Endothelial cell of umbilical vein (primary cell): ENCODE data around the gene CD200R1. TPM values are rescaled to one million over a fixed set of nuclear protein-coding genes. Genes with fewer than 3 reads are reported as not detected.

Experiments
- BruUV-seq: library from RNA; stranded (reverse); fragments of 400-500 nt; replicated peaks from 2 replicates; lab custom pipeline; 2021; lab: Mats Ljungman, UMichigan
- CTCF ChIA-PET: fragments of 300-600, 350-600 bp; sonication (Branson Sonifier 250); formaldehyde crosslinking; loops from one replicate; lab custom pipeline; 2021; ENCODE audit warnings: antibody characterized with exemption, inconsistent platforms; lab: Charles Lee
- POLR2A ChIA-PET: fragments of 300-600, 350-600 bp; sonication (Branson Sonifier 250); formaldehyde crosslinking; loops from one replicate; lab custom pipeline; 2021; ENCODE audit warnings: antibody characterized with exemption, inconsistent platforms; lab: Charles Lee
- DNase-seq: peaks from one replicate; pipeline ENCODE4 v3.0.0-alpha.2; 2011; ENCODE audit warnings: low read depth, low spot score
- FAIRE-seq: peaks from 2 replicates; lab custom pipeline; 2011; peaks lifted over from hg19 to GRCh38; lab: Jason Lieb, UNC
- H2AFZ ChIP-seq: 2 replicates; pipeline ENCODE4 v1.6.0; 2012; ENCODE audit warnings: low read depth, low read length, control low read depth, inconsistent platforms
- H3K27ac ChIP-seq: 2 replicates; pipeline ENCODE4 v1.5.1; 2011; ENCODE audit warnings: low read depth, mild to moderate bottlenecking, control low read depth, low read length, moderate library complexity; ENCODE audit not compliant: insufficient read depth
- H3K27me3 ChIP-seq, 2 experiments: 2 replicates each; pipeline versions ENCODE4 v1.6.0 to v1.6.1; 2011; ENCODE audit warnings: low read length in 2 of 2, mixed read lengths in 1 of 2; ENCODE audit not compliant: control insufficient read depth in 2 of 2, insufficient read depth in 2 of 2
- H3K36me3 ChIP-seq, 2 experiments: 2 replicates in 1 of 2; 3 replicates in 1 of 2; pipeline ENCODE4 v1.5.1; 2011; ENCODE audit warnings: low read length in 2 of 2, mild to moderate bottlenecking in 1 of 2, moderate library complexity in 1 of 2; ENCODE audit not compliant: control insufficient read depth in 2 of 2, insufficient read depth in 2 of 2; ENCODE audit errors: extremely low read depth in 1 of 2
- H3K4me1 ChIP-seq: 3 replicates; pipeline ENCODE4 v1.5.1; 2011; ENCODE audit warnings: mild to moderate bottlenecking, low read length; ENCODE audit not compliant: control insufficient read depth, insufficient read depth; ENCODE audit errors: extremely low read depth
- H3K4me2 ChIP-seq: 2 replicates; pipeline ENCODE4 v1.6.1; 2011; ENCODE audit warnings: low read length, control low read depth, mixed read lengths; ENCODE audit not compliant: insufficient read depth
- H3K4me3 ChIP-seq, 3 experiments: fragments of 200-600 bp in 1 of 3; sonication (generic), shearing (Covaris generic) in 1 of 3; replicated peaks in 1 of 3; 2 replicates each; pipeline ENCODE4 v1.5.1; 2011 to 2016; ENCODE audit warnings: control low read depth in 3 of 3, low read length in 3 of 3, mild to moderate bottlenecking in 2 of 3, inconsistent platforms in 1 of 3, low read depth in 1 of 3, moderate library complexity in 1 of 3; ENCODE audit not compliant: insufficient read depth in 1 of 3
- H3K79me2 ChIP-seq: 2 replicates; pipeline ENCODE4 v1.6.0; 2012; ENCODE audit warnings: low read length, inconsistent platforms; ENCODE audit not compliant: control insufficient read depth, insufficient read depth
- H3K9ac ChIP-seq: replicated peaks from 2 replicates; pipeline ENCODE3; 2011; ENCODE audit warnings: low read length, control low read depth; ENCODE audit not compliant: insufficient read depth; ENCODE audit errors: extremely low read depth
- H3K9me1 ChIP-seq: replicated peaks from 3 replicates; pipeline ENCODE4 v1.6.0; 2011; ENCODE audit warnings: mild to moderate bottlenecking, low read length; ENCODE audit not compliant: control insufficient read depth, insufficient read depth; ENCODE audit errors: extremely low read depth
- H3K9me3 ChIP-seq: replicated peaks from 2 replicates; pipeline ENCODE4 v1.5.1; 2012; ENCODE audit warnings: low read length, inconsistent platforms; ENCODE audit not compliant: control insufficient read depth, insufficient read depth
- H4K20me1 ChIP-seq: replicated peaks from 2 replicates; pipeline ENCODE3; 2011; ENCODE audit warnings: mild to moderate bottlenecking, low read length; ENCODE audit not compliant: control insufficient read depth, insufficient read depth; ENCODE audit errors: extremely low read depth
- CTCF ChIP-seq, 2 donors: IDR thresholded peaks; 1 replicate in 1 of 2; 2 replicates in 1 of 2; pipeline ENCODE4 v1.5.1; 2011; ENCODE audit warnings: low read length in 2 of 2, mild to moderate bottlenecking in 2 of 2, moderate library complexity in 2 of 2, control low read depth in 1 of 2, inconsistent platforms in 1 of 2, low read depth in 1 of 2; ENCODE audit not compliant: insufficient read depth in 1 of 2; ENCODE audit errors: extremely low read depth in 1 of 2
- EZH2 ChIP-seq: IDR thresholded peaks from 2 replicates; pipeline ENCODE4 v1.6.1; 2012; ENCODE audit warnings: borderline replicate concordance, low read depth, mild to moderate bottlenecking, moderate library complexity, low read length, inconsistent platforms; ENCODE audit not compliant: severe bottlenecking
- FOS ChIP-seq: IDR thresholded peaks from 2 replicates; pipeline ENCODE4 v1.6.1; 2011; ENCODE audit warnings: mild to moderate bottlenecking, low read length, moderate library complexity, borderline replicate concordance; ENCODE audit not compliant: insufficient read depth
- GATA2 ChIP-seq: IDR thresholded peaks from 2 replicates; pipeline ENCODE4 v1.7.0; 2011; ENCODE audit warnings: low read depth, mild to moderate bottlenecking, moderate library complexity, mixed read lengths, low read length; ENCODE audit not compliant: insufficient read length, insufficient read depth
- JUN ChIP-seq: IDR thresholded peaks from 2 replicates; pipeline ENCODE4 v1.6.1; 2011; ENCODE audit warnings: borderline replicate concordance, low read depth; ENCODE audit not compliant: insufficient read length, insufficient read depth
- MAX ChIP-seq: IDR thresholded peaks from 2 replicates; pipeline ENCODE4 v1.6.1; 2011; ENCODE audit not compliant: insufficient read depth, insufficient read length
- MYC ChIP-seq: IDR thresholded peaks from one replicate; pipeline ENCODE4 v1.6.1; 2011; ENCODE audit warnings: mild to moderate bottlenecking, low read depth, low read length
- POLR2A ChIP-seq: IDR thresholded peaks from 2 replicates; pipeline ENCODE4 v1.6.1; 2012; ENCODE audit warnings: low read depth, mild to moderate bottlenecking, control low read depth, low read length
- POLR2AphosphoS5 ChIP-seq: IDR thresholded peaks from 2 replicates; pipeline ENCODE4 v1.6.1; 2012; ENCODE audit warnings: low read depth, mild to moderate bottlenecking, control low read depth, low read length, moderate library complexity; ENCODE audit not compliant: insufficient read depth
- dilution Hi-C: fragments of 300-500 bp; cut with MboI; formaldehyde crosslinking; loops from one replicate; pipeline ENCODE4 v1.15.0; 2019; ENCODE audit warnings: low sequenced_read_pairs; ENCODE audit not compliant: extremely low pct_ligation_motif_present
- intact Hi-C: fragments of 100-400 bp; cut with micrococcal nuclease; formaldehyde crosslinking; loops from one replicate; pipeline ENCODE4 v1.10.0; 2022
- polyA plus RNA-seq, 4 experiments: library from polyadenylated mRNA; depleted of rRNA in 3 of 4; stranded (reverse) in 3 of 4; unstranded in 1 of 4; fragments of >200 nt; gene quantifications; 2 replicates each; pipeline versions ENCODE4 v1.2.1 to v1.2.3, GENCODE V29; 2011 to 2012; ENCODE audit warnings: missing spikeins in 1 of 4
- total RNA-seq: library from RNA; stranded (reverse); gene quantifications from 2 replicates; pipeline ENCODE4 v1.2.3, GENCODE V29; 2021

Gene CD200R1
- total and polyA plus RNA-seq, 2 donors (not counting 3 experiments of a cell fraction or from before 2014, with no cell fraction given), result not detected

DNA sequence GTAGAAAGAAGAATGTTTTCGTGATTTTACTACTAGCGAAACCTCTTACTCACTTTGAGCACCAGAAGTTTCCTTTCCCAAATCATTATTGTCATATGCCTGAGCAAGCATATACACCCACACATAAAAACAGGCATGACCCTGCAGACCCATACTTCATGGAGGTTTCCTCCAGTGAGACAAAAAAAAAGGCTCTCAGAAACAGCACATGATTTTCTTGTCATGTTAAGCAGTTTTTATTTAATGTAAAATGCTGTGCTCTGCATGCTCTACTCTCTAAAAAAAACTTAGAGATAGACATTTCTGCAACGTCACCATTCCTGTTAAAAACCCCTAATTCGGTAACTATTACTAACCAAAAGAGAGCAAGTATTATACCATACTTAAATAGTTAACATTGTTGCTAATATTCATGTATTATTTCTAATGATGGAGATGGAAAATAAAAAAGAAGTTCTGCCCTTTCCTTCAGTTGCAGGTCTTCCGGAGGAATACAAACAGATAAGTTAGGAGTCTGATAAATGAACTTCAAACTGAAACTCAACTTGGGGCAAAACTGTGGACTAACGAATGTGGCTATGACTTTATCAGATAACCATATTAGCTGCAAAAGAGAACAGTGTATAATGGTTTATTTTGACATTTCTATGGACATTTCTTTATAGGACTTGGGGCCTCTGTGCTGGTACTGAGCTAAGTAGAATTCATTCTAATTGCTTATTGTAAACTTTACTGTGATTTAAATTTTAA lies 15.9 kb downstream of the CD200R1 start:
- dilution Hi-C loops, result no loop called here
- TF ChIP-seq FOS (no peak), POLR2A (no peak), CTCF (IDR thresholded peaks at IDR 0.05; ENCODE audit: extremely low read depth in 1 of 2, insufficient read depth in 1 of 2, low read depth in 1 of 2, low read length in 2 of 2) (no peak), POLR2AphosphoS5 (no peak), MAX (no peak), MYC (no peak), JUN (no peak), EZH2 (no peak), GATA2 (no peak)
- Histone ChIP-seq H2AFZ (no peak overlapping the region), H3K9me3 (no peaks in the 10 kb centered on the region), H3K4me3 (no peak overlapping the region), H3K79me2 (no peaks in the 10 kb centered on the region), H3K4me2 (no peak overlapping the region), H3K9ac (no peak overlapping the region), H3K9me1 (no peaks in the 10 kb centered on the region), H4K20me1 (no peaks in the 10 kb centered on the region), H3K36me3 (no peaks in the 10 kb centered on the region), H3K27ac (no peak overlapping the region), H3K27me3 (peaks cover 0 to 4% of the 10 kb centered on the region in 2 experiments), H3K4me1 (no peaks in the 10 kb centered on the region)
- FAIRE-seq (no peak), DNase-seq (no peak)
- BruUV-seq, result no TSS peak
- intact Hi-C loops, result no loop called here
- ChIA-PET CTCF (interaction anchor here (1.2 kb wide), 1 partner anchor 20 kb away, joined by 4 read pairs; no protein-coding TSS in a partner anchor), POLR2A (no interaction called here)
